Liver (tissue), 9 donors: ENCODE results near the gene ATP10B. TPM values are rescaled to one million over a fixed set of nuclear protein-coding genes. Genes with fewer than 3 reads are reported as not detected.

ENCODE experiments used
- DNase-seq: peaks from one replicate; pipeline ENCODE4 v3.0.0-alpha.2; 2017; ENCODE audit warnings: low spot score
- H3K27ac ChIP-seq, 2 donors: one replicate each; pipeline ENCODE4 v1.7.0; 2013; ENCODE audit warnings: inconsistent platforms in 2 of 2, low read length in 2 of 2, control low read depth in 1 of 2, low read depth in 1 of 2, mild to moderate bottlenecking in 1 of 2
- H3K27me3 ChIP-seq, 4 donors: one replicate each; pipeline versions ENCODE4 v1.6.1 to v1.7.0; 2013; ENCODE audit warnings: low read length in 3 of 4, inconsistent platforms in 1 of 4, mild to moderate bottlenecking in 1 of 4, moderate library complexity in 1 of 4; ENCODE audit not compliant: control insufficient read depth in 4 of 4, insufficient read depth in 4 of 4
- H3K36me3 ChIP-seq, 4 donors: one replicate each; pipeline versions ENCODE4 v1.6.1 to v1.7.0; 2013; ENCODE audit warnings: low read length in 3 of 4, mild to moderate bottlenecking in 3 of 4, low read depth in 1 of 4, moderate library complexity in 1 of 4; ENCODE audit not compliant: control insufficient read depth in 4 of 4, insufficient read depth in 3 of 4
- H3K4me1 ChIP-seq, 4 donors: one replicate each; pipeline versions ENCODE4 v1.6.1 to v1.7.0; 2013; ENCODE audit warnings: low read length in 3 of 4, mild to moderate bottlenecking in 3 of 4, moderate library complexity in 1 of 4; ENCODE audit not compliant: control insufficient read depth in 4 of 4, insufficient read depth in 4 of 4
- H3K4me3 ChIP-seq, 3 donors: one replicate each; pipeline versions ENCODE4 v1.6.1 to v1.7.0; 2013; ENCODE audit warnings: low read length in 3 of 3, control low read depth in 1 of 3, low read depth in 1 of 3, mild to moderate bottlenecking in 1 of 3
- H3K9ac ChIP-seq, 2 donors: one replicate each; pipeline ENCODE4 v1.7.0; 2013; ENCODE audit warnings: low read length in 2 of 2, mild to moderate bottlenecking in 2 of 2, moderate library complexity in 2 of 2, control low read depth in 1 of 2, low read depth in 1 of 2
- H3K9me3 ChIP-seq, 4 donors: one replicate each; pipeline versions ENCODE4 v1.6.1 to v1.7.0; 2013; ENCODE audit warnings: low read length in 3 of 4; ENCODE audit not compliant: control insufficient read depth in 4 of 4
- FOXA1 ChIP-seq: IDR thresholded peaks from 2 replicates; pipeline ENCODE4 v1.6.1; 2016; ENCODE audit warnings: antibody characterized with exemption
- FOXA2 ChIP-seq: IDR thresholded peaks from 2 replicates; pipeline ENCODE4 v1.6.1; 2016; ENCODE audit warnings: antibody characterized with exemption
- GABPA ChIP-seq, 2 donors: IDR thresholded peaks in 1 of 2; conservative IDR thresholded peaks in 1 of 2; 2 replicates each; pipeline ENCODE4 v1.6.1; 2016; ENCODE audit warnings: antibody characterized with exemption in 2 of 2, mild to moderate bottlenecking in 1 of 2, moderate library complexity in 1 of 2
- HNF4A ChIP-seq, 2 donors: conservative IDR thresholded peaks; 2 replicates each; pipeline ENCODE4 v1.6.1; 2016; ENCODE audit warnings: antibody characterized with exemption in 2 of 2, mild to moderate bottlenecking in 2 of 2
- HNF4G ChIP-seq: IDR thresholded peaks from 2 replicates; pipeline ENCODE4 v1.6.1; 2016; ENCODE audit warnings: antibody characterized with exemption
- JUND ChIP-seq, 2 donors: IDR thresholded peaks; 2 replicates each; pipeline ENCODE4 v1.6.1; 2016; ENCODE audit warnings: antibody characterized with exemption in 2 of 2
- NR2F2 ChIP-seq: IDR thresholded peaks from 2 replicates; pipeline ENCODE4 v1.6.1; 2016; ENCODE audit warnings: antibody characterized with exemption
- RAD21 ChIP-seq, 2 donors: IDR thresholded peaks; 2 replicates each; pipeline ENCODE4 v1.6.1; 2016; ENCODE audit warnings: antibody characterized with exemption in 2 of 2, mild to moderate bottlenecking in 2 of 2
- RXRA ChIP-seq, 2 donors: IDR thresholded peaks; 2 replicates each; pipeline ENCODE4 v1.6.1; 2017 to 2018; ENCODE audit warnings: antibody characterized with exemption in 2 of 2, mild to moderate bottlenecking in 1 of 2
- SP1 ChIP-seq: IDR thresholded peaks from 2 replicates; pipeline ENCODE4 v1.6.1; 2018; ENCODE audit warnings: antibody characterized with exemption, mild to moderate bottlenecking
- TAF1 ChIP-seq: conservative IDR thresholded peaks from 2 replicates; pipeline ENCODE4 v1.6.1; 2016; ENCODE audit warnings: antibody characterized with exemption, mild to moderate bottlenecking
- YY1 ChIP-seq: IDR thresholded peaks from 2 replicates; pipeline ENCODE4 v1.6.1; 2016; ENCODE audit warnings: antibody characterized with exemption, mild to moderate bottlenecking
- whole genome bisulfite sequencing: extraction: QIAGEN DNeasy Blood & Tissue Kit; methylation state at CpG from one replicate; pipeline ENCODE4 v1.1.7; 2013; 5-methylcytosine and 5-hydroxymethylcytosine counted together
- polyA plus RNA-seq, 2 donors: library from polyadenylated mRNA; stranded (reverse) in 1 of 2; unstranded in 1 of 2; fragments of 200-250 nt in 1 of 2; fragments of >200 nt in 1 of 2; fragmentation: Nextera tagmentation in 1 of 2; extraction: Ambion mirVana in 1 of 2; gene quantifications; one replicate each; pipeline versions ENCODE4 v1.2.1 to v1.2.3, GENCODE V29; 2013 to 2015
- total RNA-seq, 2 donors: library from RNA; depleted of rRNA; stranded (reverse); fragments of >200 nt; gene quantifications; one replicate each; pipeline ENCODE4 v1.2.3, GENCODE V29; 2014
- TF ChIP-seq, protein P1 (sequence below): fragments of 150-350 bp; IDR thresholded peaks from 2 replicates; pipeline ENCODE4 v1.5.1; 2017; ENCODE audit warnings: improper control_type of control experiment, low read depth, low read length; ENCODE audit not compliant: missing input control
- TF ChIP-seq, protein P2 (sequence below): IDR thresholded peaks from 2 replicates; pipeline ENCODE4 v1.6.1; 2016; ENCODE audit warnings: antibody characterized with exemption
- TF ChIP-seq, protein P3 (sequence below): IDR thresholded peaks from 2 replicates; pipeline ENCODE4 v1.6.1; 2016; ENCODE audit warnings: antibody characterized with exemption, mild to moderate bottlenecking
- TF ChIP-seq, protein P4 (sequence below): IDR thresholded peaks from 2 replicates; pipeline ENCODE4 v1.6.1; 2016; ENCODE audit warnings: antibody characterized with exemption
- TF ChIP-seq, protein P5 (sequence below): IDR thresholded peaks from 2 replicates; pipeline ENCODE4 v1.6.1; 2016; ENCODE audit warnings: antibody characterized with exemption
- donor health status: healthy.
- donor health status: healthy.
- donor health status: healthy.
- donor health status: healthy.
- donor health status: healthy.

Gene ATP10B
- total and polyA plus RNA-seq, 4 donors, result 0.05 to 0.67 (median 0.05) TPM; not detected in 1

DNA sequence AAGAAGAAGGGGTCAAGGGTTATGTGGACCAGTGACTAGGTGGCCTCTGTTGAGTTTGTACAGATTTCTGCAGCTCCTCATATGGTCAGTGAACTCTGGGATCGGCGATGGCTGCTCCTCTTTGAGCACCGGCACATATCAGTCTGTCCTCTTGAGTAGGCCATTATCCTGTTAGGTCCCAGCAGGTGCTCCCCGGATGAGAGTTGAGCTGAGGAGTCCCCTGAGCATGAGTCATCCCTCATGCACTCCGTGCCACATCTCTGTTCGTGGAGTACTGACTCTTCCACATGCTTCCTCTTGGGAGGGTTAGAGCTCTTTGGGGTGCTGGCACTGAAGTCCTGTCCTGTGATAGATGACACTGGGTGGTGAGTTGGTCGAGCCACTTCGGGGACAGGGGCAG lies 286.6 kb downstream of the ATP10B start:
- Histone ChIP-seq H3K27ac (no peak overlapping the region), H3K9me3 (no peaks in the 10 kb centered on the region), H3K4me3 (no peak overlapping the region), H3K27me3 (no peaks in the 10 kb centered on the region), H3K4me1 (no peaks in the 10 kb centered on the region), H3K36me3 (no peaks in the 10 kb centered on the region), H3K9ac (no peak overlapping the region)
- WGBS, result 71% methylated on average over 8 of the region's 8 CpGs
- no peak for DNase-seq
- TF ChIP-seq NR2F2, result no peak
- no peak for TF ChIP-seq YY1
- TF ChIP-seq FOXA1, result no peak
- TF ChIP-seq SP1, result no peak
- TF ChIP-seq RAD21 (IDR thresholded peaks at IDR 0.05), result no peak
- TF ChIP-seq, protein P1, sequence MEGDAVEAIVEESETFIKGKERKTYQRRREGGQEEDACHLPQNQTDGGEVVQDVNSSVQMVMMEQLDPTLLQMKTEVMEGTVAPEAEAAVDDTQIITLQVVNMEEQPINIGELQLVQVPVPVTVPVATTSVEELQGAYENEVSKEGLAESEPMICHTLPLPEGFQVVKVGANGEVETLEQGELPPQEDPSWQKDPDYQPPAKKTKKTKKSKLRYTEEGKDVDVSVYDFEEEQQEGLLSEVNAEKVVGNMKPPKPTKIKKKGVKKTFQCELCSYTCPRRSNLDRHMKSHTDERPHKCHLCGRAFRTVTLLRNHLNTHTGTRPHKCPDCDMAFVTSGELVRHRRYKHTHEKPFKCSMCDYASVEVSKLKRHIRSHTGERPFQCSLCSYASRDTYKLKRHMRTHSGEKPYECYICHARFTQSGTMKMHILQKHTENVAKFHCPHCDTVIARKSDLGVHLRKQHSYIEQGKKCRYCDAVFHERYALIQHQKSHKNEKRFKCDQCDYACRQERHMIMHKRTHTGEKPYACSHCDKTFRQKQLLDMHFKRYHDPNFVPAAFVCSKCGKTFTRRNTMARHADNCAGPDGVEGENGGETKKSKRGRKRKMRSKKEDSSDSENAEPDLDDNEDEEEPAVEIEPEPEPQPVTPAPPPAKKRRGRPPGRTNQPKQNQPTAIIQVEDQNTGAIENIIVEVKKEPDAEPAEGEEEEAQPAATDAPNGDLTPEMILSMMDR, result no peak
- TF ChIP-seq, protein P2, sequence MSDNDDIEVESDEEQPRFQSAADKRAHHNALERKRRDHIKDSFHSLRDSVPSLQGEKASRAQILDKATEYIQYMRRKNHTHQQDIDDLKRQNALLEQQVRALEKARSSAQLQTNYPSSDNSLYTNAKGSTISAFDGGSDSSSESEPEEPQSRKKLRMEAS, result no peak
- TF ChIP-seq JUND (IDR thresholded peaks at IDR 0.05), result no peak
- TF ChIP-seq TAF1, result no peak
- TF ChIP-seq RXRA (IDR thresholded peaks at IDR 0.05), result no peak
- TF ChIP-seq GABPA (IDR thresholded peaks at IDR 0.05 in 1 of 2, conservative IDR thresholded peaks at IDR 0.05 in 1 of 2), result no peak
- no peak for TF ChIP-seq FOXA2
- TF ChIP-seq, protein P3, sequence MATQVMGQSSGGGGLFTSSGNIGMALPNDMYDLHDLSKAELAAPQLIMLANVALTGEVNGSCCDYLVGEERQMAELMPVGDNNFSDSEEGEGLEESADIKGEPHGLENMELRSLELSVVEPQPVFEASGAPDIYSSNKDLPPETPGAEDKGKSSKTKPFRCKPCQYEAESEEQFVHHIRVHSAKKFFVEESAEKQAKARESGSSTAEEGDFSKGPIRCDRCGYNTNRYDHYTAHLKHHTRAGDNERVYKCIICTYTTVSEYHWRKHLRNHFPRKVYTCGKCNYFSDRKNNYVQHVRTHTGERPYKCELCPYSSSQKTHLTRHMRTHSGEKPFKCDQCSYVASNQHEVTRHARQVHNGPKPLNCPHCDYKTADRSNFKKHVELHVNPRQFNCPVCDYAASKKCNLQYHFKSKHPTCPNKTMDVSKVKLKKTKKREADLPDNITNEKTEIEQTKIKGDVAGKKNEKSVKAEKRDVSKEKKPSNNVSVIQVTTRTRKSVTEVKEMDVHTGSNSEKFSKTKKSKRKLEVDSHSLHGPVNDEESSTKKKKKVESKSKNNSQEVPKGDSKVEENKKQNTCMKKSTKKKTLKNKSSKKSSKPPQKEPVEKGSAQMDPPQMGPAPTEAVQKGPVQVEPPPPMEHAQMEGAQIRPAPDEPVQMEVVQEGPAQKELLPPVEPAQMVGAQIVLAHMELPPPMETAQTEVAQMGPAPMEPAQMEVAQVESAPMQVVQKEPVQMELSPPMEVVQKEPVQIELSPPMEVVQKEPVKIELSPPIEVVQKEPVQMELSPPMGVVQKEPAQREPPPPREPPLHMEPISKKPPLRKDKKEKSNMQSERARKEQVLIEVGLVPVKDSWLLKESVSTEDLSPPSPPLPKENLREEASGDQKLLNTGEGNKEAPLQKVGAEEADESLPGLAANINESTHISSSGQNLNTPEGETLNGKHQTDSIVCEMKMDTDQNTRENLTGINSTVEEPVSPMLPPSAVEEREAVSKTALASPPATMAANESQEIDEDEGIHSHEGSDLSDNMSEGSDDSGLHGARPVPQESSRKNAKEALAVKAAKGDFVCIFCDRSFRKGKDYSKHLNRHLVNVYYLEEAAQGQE, result no peak
- no peak for TF ChIP-seq HNF4A (conservative IDR thresholded peaks at IDR 0.05)
- TF ChIP-seq, protein P4, sequence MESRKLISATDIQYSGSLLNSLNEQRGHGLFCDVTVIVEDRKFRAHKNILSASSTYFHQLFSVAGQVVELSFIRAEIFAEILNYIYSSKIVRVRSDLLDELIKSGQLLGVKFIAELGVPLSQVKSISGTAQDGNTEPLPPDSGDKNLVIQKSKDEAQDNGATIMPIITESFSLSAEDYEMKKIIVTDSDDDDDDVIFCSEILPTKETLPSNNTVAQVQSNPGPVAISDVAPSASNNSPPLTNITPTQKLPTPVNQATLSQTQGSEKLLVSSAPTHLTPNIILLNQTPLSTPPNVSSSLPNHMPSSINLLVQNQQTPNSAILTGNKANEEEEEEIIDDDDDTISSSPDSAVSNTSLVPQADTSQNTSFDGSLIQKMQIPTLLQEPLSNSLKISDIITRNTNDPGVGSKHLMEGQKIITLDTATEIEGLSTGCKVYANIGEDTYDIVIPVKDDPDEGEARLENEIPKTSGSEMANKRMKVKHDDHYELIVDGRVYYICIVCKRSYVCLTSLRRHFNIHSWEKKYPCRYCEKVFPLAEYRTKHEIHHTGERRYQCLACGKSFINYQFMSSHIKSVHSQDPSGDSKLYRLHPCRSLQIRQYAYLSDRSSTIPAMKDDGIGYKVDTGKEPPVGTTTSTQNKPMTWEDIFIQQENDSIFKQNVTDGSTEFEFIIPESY, result no peak

DNA sequence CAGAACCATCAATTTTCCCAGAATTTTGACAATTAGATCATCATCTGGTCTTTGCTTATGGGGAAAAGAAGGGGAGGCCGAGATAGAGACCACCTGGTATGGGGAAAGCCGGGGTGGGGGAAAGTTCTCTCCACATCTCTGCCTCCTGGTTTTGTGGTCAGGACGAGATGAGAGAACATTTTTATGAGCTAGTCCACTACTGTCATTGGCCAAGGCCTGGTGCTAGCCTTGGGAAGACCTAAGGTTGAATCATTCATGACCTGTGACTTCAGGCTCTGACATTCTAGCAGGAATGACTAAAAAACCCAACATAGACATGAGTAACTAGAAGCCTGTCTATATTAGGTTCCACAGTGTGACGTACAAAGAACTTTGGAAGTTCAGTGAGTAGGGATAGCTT lies 295.2 kb downstream of the ATP10B start:
- no peaks in the 10 kb centered on the region for H3K36me3 ChIP-seq
- 83% methylated on average over 4 of the region's 4 CpGs for WGBS
- no peak overlapping the region for H3K27ac ChIP-seq
- no peaks in the 10 kb centered on the region for H3K27me3 ChIP-seq
- H3K4me3 ChIP-seq, result no peak overlapping the region
- H3K9ac ChIP-seq, result no peak overlapping the region
- no peaks in the 10 kb centered on the region for H3K9me3 ChIP-seq
- H3K4me1 ChIP-seq, result no peaks in the 10 kb centered on the region
- no peak for DNase-seq
- TF ChIP-seq JUND (IDR thresholded peaks at IDR 0.05) (no peak), FOXA2 (no peak), HNF4G (no peak), YY1 (no peak)
- TF ChIP-seq, protein P1, result no peak
- TF ChIP-seq, protein P5, sequence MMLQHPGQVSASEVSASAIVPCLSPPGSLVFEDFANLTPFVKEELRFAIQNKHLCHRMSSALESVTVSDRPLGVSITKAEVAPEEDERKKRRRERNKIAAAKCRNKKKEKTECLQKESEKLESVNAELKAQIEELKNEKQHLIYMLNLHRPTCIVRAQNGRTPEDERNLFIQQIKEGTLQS, result no peak
- TF ChIP-seq, protein P3, result no peak
